Neural cell (in vitro differentiated cells): Measurements from ENCODE around the gene GAS5.

ENCODE experiments used
- EP300 ChIP-seq: fragments of 450-650 bp; conservative IDR thresholded peaks from 2 replicates; pipeline ENCODE4 v1.6.1; 2014; ENCODE audit warnings: antibody characterized with exemption, mild to moderate bottlenecking, moderate library complexity; ENCODE audit not compliant: poor library complexity, severe bottlenecking
- EZH2 ChIP-seq: fragments of 200-600, 300-800 bp; shearing (Covaris generic), sonication (generic); IDR thresholded peaks from 2 replicates; pipeline ENCODE4 v1.6.1; 2014; ENCODE audit warnings: antibody characterized with exemption, low read length, borderline replicate concordance, mild to moderate bottlenecking; ENCODE audit not compliant: insufficient read depth, poor library complexity, severe bottlenecking
- MXI1 ChIP-seq: fragments of 450-650 bp; conservative IDR thresholded peaks from 2 replicates; pipeline ENCODE4 v1.6.1; 2014; ENCODE audit warnings: antibody characterized with exemption, mild to moderate bottlenecking; ENCODE audit not compliant: poor library complexity, severe bottlenecking
- POLR2AphosphoS5 ChIP-seq: IDR thresholded peaks from 2 replicates; pipeline ENCODE4 v1.6.1; 2012
- SMC3 ChIP-seq: fragments of 450-650 bp; conservative IDR thresholded peaks from 2 replicates; pipeline ENCODE4 v1.6.1; 2014; ENCODE audit warnings: antibody characterized with exemption, mild to moderate bottlenecking, moderate library complexity; ENCODE audit not compliant: poor library complexity
- TAF1 ChIP-seq: IDR thresholded peaks from 2 replicates; pipeline ENCODE4 v1.6.1; 2012; ENCODE audit warnings: low read depth
- TF ChIP-seq, protein P1 (sequence below): fragments of 450-650 bp; IDR thresholded peaks from 2 replicates; pipeline ENCODE4 v1.5.1; 2014; ENCODE audit warnings: antibody characterized with exemption, mild to moderate bottlenecking, moderate library complexity; ENCODE audit not compliant: poor library complexity, severe bottlenecking
- TF ChIP-seq, protein P2 (sequence below): IDR thresholded peaks from 2 replicates; pipeline ENCODE4 v1.6.1; 2012; ENCODE audit warnings: borderline replicate concordance

DNA sequence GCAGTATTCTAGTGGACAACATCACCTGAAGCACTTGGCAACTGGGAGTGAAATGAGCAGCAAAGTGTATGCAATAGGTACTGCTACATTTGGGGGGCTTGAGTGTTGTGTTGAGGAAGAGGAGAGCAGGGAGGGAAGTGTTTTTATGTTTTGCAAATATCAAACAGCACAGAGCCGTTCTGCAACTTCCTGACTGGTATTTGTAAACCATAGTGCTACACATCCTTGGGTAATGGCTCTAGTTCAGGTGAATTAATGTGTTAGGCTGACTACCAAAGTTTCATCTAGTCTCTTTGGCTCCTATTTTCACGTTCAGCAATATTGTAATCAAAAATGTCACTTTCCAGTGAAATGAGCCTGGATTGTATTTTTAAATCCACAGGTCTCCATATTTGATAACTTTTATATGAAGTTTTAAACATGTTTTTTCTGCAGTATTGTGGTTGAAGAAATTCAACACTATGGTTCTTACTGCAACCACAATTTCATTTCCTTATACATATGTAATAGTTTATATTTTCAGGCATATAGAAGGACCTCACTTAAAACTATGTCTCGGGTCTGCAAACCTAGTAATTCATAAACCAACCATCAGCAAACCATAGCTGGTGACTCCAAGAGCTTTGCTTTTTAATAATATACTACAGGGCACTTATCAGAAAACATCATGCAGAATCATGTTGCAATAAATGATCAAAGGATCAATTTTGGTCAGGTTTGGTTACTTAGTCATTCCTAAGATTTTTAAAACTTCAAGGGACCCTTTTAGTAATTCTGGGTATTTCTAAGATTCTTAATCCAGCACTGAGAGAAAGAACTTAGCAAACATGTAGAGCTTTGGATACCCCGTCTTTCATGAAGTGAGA lies 19.2 kb upstream of the GAS5 start:
- TF ChIP-seq POLR2AphosphoS5 (no peak), SMC3 (no peak), EP300 (no peak), MXI1 (no peak), TAF1 (no peak), EZH2 (no peak)
- TF ChIP-seq, protein P1, sequence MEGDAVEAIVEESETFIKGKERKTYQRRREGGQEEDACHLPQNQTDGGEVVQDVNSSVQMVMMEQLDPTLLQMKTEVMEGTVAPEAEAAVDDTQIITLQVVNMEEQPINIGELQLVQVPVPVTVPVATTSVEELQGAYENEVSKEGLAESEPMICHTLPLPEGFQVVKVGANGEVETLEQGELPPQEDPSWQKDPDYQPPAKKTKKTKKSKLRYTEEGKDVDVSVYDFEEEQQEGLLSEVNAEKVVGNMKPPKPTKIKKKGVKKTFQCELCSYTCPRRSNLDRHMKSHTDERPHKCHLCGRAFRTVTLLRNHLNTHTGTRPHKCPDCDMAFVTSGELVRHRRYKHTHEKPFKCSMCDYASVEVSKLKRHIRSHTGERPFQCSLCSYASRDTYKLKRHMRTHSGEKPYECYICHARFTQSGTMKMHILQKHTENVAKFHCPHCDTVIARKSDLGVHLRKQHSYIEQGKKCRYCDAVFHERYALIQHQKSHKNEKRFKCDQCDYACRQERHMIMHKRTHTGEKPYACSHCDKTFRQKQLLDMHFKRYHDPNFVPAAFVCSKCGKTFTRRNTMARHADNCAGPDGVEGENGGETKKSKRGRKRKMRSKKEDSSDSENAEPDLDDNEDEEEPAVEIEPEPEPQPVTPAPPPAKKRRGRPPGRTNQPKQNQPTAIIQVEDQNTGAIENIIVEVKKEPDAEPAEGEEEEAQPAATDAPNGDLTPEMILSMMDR: no peak
- TF ChIP-seq, protein P2, sequence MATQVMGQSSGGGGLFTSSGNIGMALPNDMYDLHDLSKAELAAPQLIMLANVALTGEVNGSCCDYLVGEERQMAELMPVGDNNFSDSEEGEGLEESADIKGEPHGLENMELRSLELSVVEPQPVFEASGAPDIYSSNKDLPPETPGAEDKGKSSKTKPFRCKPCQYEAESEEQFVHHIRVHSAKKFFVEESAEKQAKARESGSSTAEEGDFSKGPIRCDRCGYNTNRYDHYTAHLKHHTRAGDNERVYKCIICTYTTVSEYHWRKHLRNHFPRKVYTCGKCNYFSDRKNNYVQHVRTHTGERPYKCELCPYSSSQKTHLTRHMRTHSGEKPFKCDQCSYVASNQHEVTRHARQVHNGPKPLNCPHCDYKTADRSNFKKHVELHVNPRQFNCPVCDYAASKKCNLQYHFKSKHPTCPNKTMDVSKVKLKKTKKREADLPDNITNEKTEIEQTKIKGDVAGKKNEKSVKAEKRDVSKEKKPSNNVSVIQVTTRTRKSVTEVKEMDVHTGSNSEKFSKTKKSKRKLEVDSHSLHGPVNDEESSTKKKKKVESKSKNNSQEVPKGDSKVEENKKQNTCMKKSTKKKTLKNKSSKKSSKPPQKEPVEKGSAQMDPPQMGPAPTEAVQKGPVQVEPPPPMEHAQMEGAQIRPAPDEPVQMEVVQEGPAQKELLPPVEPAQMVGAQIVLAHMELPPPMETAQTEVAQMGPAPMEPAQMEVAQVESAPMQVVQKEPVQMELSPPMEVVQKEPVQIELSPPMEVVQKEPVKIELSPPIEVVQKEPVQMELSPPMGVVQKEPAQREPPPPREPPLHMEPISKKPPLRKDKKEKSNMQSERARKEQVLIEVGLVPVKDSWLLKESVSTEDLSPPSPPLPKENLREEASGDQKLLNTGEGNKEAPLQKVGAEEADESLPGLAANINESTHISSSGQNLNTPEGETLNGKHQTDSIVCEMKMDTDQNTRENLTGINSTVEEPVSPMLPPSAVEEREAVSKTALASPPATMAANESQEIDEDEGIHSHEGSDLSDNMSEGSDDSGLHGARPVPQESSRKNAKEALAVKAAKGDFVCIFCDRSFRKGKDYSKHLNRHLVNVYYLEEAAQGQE: no peak
